OCI-LY3 (cell line): ENCODE data around the gene MAP3K5.
"Not testable (repeated sequence)": the region's sequence is repeated elsewhere in the genome, so short reads cannot be mapped to it uniquely, and the experiment has no call there.

Experiments used
- H2AFZ ChIP-seq: fragments of 200-600, 300-600 bp; shearing (Covaris generic); 2 replicates; pipeline ENCODE4 v1.6.0; 2014; ENCODE audit warnings: antibody characterized with exemption, low read depth, low read length
- H3K27ac ChIP-seq: fragments of 200-600, 300-600 bp; sonication (generic); 2 replicates; pipeline ENCODE4 v1.5.1; 2014; ENCODE audit warnings: mild to moderate bottlenecking, low read length, moderate library complexity, mixed read lengths
- H3K27me3 ChIP-seq: fragments of 200-600, 300-600 bp; sonication (generic); 2 replicates; pipeline ENCODE4 v1.6.1; 2014; ENCODE audit warnings: low read depth, low read length, mixed read lengths
- H3K36me3 ChIP-seq: fragments of 200-600, 300-600 bp; sonication (generic); replicated peaks from 2 replicates; pipeline ENCODE3; 2014; ENCODE audit warnings: low read depth, low read length, mixed read lengths
- H3K4me1 ChIP-seq: fragments of 300-600, 200-600 bp; sonication (generic); 2 replicates; pipeline ENCODE4 v1.6.1; 2014; ENCODE audit warnings: low read length, mixed read lengths
- H3K4me2 ChIP-seq: fragments of 200-600, 300-600 bp; sonication (generic); 2 replicates; pipeline ENCODE4 v1.6.1; 2014; ENCODE audit warnings: low read length, mixed read lengths
- H3K4me3 ChIP-seq: fragments of 300-600, 200-600 bp; sonication (generic); 2 replicates; pipeline ENCODE4 v1.5.1; 2014; ENCODE audit warnings: antibody characterized with exemption, mild to moderate bottlenecking, low read length, moderate library complexity
- H3K79me2 ChIP-seq: fragments of 300-600, 200-600 bp; shearing (Covaris generic); 2 replicates; pipeline ENCODE4 v1.6.1; 2014; ENCODE audit warnings: mild to moderate bottlenecking, low read length, mixed read lengths
- H3K9ac ChIP-seq: fragments of 300-600, 200-600 bp; shearing (Covaris generic); 2 replicates; pipeline ENCODE4 v1.6.0; 2014; ENCODE audit warnings: mild to moderate bottlenecking, low read length, moderate library complexity
- H3K9me3 ChIP-seq: fragments of 200-600, 300-600 bp; shearing (Covaris generic); 2 replicates; pipeline ENCODE4 v1.6.1; 2014; ENCODE audit warnings: low read length, mixed read lengths; ENCODE audit not compliant: insufficient read depth
- H4K20me1 ChIP-seq: fragments of 200-600, 300-600 bp; sonication (generic); 2 replicates; pipeline ENCODE4 v1.6.1; 2016; ENCODE audit warnings: low read length, mixed read lengths; ENCODE audit not compliant: insufficient read depth
- EZH2phosphoT487 ChIP-seq: fragments of 200-600 bp; shearing (Covaris generic); IDR thresholded peaks from 2 replicates; pipeline ENCODE4 v1.6.1; 2018; ENCODE audit warnings: antibody characterized with exemption, mixed run types, low read depth
- TF ChIP-seq, protein P1 (sequence below): fragments of 200-600, 300-600 bp; sonication (generic); IDR thresholded peaks from 2 replicates; pipeline ENCODE4 v1.5.1; 2014; ENCODE audit warnings: antibody characterized with exemption, low read length, low read depth

MAP3K5 gene

DNA sequence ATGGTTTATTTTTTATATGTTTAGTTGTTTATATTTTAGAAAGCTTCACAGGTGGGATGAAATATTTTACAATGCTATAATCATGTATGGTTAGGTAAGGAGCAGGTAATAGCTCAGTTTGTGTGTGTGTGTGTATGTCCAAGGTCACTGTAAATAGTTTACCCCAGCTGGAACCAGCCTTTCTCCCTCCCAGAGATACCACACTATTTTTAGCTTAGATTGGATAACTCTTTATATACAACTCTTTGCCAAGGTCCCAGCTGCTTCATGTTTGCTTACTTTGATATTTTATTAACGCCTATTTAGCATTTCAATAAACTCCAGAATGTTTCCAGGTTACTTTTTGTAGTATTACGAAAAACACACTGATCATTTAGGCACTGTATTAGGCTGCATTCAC, 28.3 kb upstream of the MAP3K5 start:
- Histone ChIP-seq H3K27me3 (no peaks in the 10 kb centered on the region), H3K27ac (no peak overlapping the region), H2AFZ (no peak overlapping the region), H3K79me2 (no peaks in the 10 kb centered on the region), H3K9ac (no peak overlapping the region), H3K4me3 (no peak overlapping the region), H3K4me1 (peaks cover 4% of the 10 kb centered on the region; the same call in 1 of the 2 replicates), H3K4me2 (no peak overlapping the region), H4K20me1 (no peaks in the 10 kb centered on the region), H3K9me3 (no peaks in the 10 kb centered on the region), H3K36me3 (no peaks in the 10 kb centered on the region)
- TF ChIP-seq, protein P1, sequence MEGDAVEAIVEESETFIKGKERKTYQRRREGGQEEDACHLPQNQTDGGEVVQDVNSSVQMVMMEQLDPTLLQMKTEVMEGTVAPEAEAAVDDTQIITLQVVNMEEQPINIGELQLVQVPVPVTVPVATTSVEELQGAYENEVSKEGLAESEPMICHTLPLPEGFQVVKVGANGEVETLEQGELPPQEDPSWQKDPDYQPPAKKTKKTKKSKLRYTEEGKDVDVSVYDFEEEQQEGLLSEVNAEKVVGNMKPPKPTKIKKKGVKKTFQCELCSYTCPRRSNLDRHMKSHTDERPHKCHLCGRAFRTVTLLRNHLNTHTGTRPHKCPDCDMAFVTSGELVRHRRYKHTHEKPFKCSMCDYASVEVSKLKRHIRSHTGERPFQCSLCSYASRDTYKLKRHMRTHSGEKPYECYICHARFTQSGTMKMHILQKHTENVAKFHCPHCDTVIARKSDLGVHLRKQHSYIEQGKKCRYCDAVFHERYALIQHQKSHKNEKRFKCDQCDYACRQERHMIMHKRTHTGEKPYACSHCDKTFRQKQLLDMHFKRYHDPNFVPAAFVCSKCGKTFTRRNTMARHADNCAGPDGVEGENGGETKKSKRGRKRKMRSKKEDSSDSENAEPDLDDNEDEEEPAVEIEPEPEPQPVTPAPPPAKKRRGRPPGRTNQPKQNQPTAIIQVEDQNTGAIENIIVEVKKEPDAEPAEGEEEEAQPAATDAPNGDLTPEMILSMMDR: no peak
- no peak for TF ChIP-seq EZH2phosphoT487

DNA sequence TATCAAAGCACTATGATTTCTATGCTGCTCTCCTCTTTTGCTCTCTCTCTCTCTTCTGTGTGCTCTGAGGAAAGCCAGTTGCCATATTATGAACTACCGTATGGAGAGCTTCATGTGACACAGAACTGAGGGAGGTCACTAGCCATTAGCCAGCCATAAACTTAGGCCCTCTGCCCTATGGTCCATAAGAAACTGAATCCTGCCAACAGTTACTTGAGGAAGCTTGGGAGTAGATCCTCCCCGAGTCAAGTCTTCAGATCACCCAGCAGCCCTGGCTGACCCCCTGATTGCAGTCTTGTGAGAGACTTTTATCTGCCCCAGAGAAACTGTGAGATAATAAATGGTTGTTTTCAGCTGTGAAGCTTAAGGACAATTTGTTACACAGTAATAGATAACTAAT, 24.4 kb upstream of the MAP3K5 start:
- no peak overlapping the region for H2AFZ ChIP-seq
- no peak for TF ChIP-seq EZH2phosphoT487
- TF ChIP-seq, protein P1: no peak
- no peaks in the 10 kb centered on the region for H3K79me2 ChIP-seq
- no peak overlapping the region for H3K27ac ChIP-seq
- H4K20me1 ChIP-seq: no peaks in the 10 kb centered on the region
- H3K27me3 ChIP-seq: no peaks in the 10 kb centered on the region
- H3K4me3 ChIP-seq: no peak overlapping the region
- H3K9me3 ChIP-seq: no peaks in the 10 kb centered on the region
- no peaks in the 10 kb centered on the region for H3K4me1 ChIP-seq
- no peak overlapping the region for H3K9ac ChIP-seq
- no peaks in the 10 kb centered on the region for H3K36me3 ChIP-seq
- no peak overlapping the region for H3K4me2 ChIP-seq

DNA sequence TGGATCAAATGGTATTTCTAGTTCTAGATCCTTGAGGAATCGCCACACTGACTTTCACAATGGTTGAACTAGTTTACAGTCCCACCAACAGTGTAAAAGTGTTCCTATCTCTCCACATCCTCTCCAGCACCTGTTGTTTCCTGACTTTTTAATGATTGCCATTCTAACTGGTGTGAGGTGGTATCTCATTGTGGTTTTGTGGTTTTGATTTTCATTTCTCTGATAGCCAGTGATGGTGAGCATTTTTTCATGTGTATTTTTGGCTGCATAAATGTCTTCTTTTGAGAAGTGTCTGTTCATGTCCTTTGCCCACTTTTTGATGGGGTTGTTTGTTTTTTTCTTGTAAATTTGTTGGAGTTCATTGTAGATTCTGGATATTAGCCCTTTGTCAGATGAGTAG, 23.3 kb upstream of the MAP3K5 start:
- not testable (repeated sequence) for H3K36me3 ChIP-seq, H3K9ac ChIP-seq, H2AFZ ChIP-seq, H3K4me3 ChIP-seq, H3K9me3 ChIP-seq, H3K4me1 ChIP-seq, H3K27me3 ChIP-seq, H3K4me2 ChIP-seq, H3K79me2 ChIP-seq, H3K27ac ChIP-seq, H4K20me1 ChIP-seq

DNA sequence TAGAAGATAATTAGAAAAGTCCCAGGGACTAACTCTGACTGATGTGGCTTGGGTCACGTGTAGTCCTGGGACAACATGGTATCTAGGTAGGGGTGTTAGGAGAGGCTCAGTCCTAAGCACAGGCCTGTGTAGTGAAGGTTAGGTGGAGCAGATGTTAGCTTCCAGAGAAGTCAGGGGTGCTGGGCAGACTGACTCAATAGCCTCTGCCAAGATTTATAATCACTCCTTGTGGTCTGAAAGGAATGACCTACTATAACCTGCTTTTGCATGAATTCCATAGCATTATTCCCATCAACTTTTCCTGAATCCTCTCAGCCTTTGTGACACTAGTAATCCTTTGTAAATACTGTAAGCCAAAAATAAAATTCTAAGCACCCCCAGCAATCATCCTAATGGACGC, 19.9 kb upstream of the MAP3K5 start:
- no peaks in the 10 kb centered on the region for H3K27me3 ChIP-seq

More for the DNA sequence above, 19.9 kb upstream of the MAP3K5 start:
- TF ChIP-seq EZH2phosphoT487: no peak
- TF ChIP-seq, protein P1: no peak
- H4K20me1 ChIP-seq: no peaks in the 10 kb centered on the region
- no peak overlapping the region for H3K4me3 ChIP-seq
- H3K79me2 ChIP-seq: no peaks in the 10 kb centered on the region
- no peak overlapping the region for H2AFZ ChIP-seq
- H3K27ac ChIP-seq: no peak overlapping the region
- H3K36me3 ChIP-seq: no peaks in the 10 kb centered on the region
- no peak overlapping the region for H3K4me2 ChIP-seq
- H3K4me1 ChIP-seq: no peaks in the 10 kb centered on the region
- no peak overlapping the region for H3K9ac ChIP-seq
- no peaks in the 10 kb centered on the region for H3K9me3 ChIP-seq
